GM21737 (cell line): ENCODE measurements around the gene OPALIN.
A peak's percentile ranks its signal among the peaks of the same experiment; 100 is the strongest.

Experiments
- ATAC-seq: cut with Tn5 transposase; IDR thresholded peaks from one replicate; pipeline ENCODE4 v1.9.1; 2021; ENCODE audit warnings: mild to moderate bottlenecking, moderate library complexity; ENCODE audit not compliant: unreplicated experiment

Gene OPALIN, protein sequence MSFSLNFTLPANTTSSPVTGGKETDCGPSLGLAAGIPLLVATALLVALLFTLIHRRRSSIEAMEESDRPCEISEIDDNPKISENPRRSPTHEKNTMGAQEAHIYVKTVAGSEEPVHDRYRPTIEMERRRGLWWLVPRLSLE

GRCh38 chr10:96358851-96359540 is at the start of gene OPALIN:
Gene OPALIN, minus strand, starts transcription at chr10:96359002. Its CDS starts 106 bp downstream, at chr10:96358896.
- ATAC-seq, result no peak

DNA sequence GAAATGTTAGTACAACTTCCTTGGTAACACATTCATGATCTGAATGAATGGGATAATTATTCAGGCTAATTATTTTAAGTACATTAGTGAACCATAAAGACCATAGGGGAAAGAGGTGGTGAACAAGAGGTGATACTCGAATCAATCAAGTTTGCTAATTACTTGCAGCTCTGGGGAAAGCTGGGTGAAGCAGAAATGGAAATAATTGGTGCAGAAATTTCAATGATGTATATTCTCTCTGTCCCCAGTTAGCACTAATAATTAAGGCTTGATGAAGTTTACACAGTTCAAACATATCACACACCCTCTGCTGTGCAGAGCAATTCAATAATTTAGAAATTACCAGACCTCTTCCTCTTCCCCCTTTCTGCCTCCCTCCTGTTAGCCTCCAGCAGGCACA is 49.4 kb upstream of the OPALIN start:
- ATAC-seq, result no peak

DNA sequence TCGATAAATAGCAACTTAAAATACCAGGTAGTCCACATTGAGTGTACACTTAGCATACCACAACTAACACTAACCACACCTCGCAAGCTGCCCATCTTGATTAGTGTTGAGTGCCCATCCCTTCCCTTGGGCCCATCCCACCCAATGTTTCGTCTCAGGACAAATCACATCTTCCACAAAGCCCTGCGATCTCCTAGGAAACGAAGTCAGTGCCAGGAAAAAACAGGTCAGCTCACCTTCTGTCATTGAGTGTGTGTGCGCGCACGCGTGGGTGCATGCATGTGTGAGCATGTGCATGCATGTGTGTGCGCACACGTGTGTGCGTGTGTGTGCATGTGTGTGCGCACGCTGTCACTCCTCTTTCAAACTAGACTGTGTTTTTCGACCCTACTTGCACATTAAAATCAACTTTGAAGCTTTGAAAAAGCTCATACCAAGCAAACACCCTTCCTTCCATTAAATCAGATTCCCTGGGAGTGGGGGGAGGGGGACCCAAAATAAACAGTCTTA is 48.8 kb upstream of the OPALIN start:
- ATAC-seq, result no peak

DNA sequence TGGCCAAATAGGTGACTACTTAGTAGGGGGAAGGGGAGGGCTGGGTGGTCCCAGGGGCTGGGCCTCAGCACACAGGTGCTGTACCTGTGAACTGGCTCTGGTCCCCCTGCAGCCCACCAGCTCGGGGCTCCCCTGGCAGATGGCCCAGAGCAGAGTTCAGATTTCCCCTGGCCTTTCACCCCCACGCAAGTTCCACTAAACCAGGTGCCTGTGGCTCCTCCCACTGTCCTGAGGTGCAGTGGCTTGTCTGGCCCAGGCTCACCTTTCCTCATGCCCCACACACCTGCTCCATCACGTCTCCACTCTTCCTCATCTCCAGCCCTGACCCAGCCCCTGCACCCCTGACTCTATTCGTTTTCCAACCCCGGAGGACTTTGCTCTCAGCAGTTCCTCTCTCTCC is 47.3 kb upstream of the OPALIN start:
- no peak for ATAC-seq

- no peak for ATAC-seq
These were observed 43.9 kb upstream of the OPALIN start for GRCh38 chr10:96402417-96403305.

- no peak for ATAC-seq
These were observed 42.2 kb upstream of the OPALIN start for GRCh38 chr10:96401036-96401435.

DNA sequence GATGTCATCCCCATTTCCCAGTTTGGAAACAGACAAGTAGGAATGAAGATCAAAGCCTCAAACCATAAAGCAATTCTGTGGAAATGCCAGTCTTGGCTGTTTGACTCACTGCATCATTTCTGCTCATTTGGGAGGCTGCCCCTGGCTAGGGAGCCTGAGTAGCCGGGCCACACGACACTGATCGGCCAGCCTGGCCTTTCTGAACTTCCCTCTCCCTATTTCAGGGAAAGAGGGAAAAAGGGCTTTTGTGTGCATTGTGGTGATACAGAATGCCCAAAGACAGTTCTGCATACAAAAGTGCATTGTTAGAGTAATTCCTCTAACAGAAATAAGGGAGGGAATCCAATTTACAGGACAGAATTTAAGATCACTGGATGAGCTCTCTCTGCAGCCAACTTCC is 41.7 kb upstream of the OPALIN start:
- ATAC-seq, result no peak

DNA sequence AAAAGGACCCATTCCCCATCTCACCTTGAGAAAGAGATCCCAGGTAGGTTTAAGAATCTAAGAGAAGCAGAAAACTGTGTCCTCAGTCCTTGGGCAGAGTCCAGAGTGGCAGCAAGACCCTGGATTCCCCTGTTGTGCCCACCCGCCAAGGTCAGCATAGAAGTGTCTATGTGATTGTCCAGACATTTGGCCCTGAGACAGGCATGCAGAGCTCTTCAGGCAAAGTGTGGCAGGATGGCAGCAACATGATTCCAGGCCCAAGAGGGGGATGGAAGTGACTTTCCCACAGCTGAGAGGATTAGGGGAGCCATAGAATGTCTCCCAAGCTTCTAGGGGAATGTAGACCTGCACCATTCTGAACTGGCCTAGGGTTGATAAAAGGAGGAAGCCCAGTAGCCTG is 39.1 kb upstream of the OPALIN start:
- no peak for ATAC-seq

DNA sequence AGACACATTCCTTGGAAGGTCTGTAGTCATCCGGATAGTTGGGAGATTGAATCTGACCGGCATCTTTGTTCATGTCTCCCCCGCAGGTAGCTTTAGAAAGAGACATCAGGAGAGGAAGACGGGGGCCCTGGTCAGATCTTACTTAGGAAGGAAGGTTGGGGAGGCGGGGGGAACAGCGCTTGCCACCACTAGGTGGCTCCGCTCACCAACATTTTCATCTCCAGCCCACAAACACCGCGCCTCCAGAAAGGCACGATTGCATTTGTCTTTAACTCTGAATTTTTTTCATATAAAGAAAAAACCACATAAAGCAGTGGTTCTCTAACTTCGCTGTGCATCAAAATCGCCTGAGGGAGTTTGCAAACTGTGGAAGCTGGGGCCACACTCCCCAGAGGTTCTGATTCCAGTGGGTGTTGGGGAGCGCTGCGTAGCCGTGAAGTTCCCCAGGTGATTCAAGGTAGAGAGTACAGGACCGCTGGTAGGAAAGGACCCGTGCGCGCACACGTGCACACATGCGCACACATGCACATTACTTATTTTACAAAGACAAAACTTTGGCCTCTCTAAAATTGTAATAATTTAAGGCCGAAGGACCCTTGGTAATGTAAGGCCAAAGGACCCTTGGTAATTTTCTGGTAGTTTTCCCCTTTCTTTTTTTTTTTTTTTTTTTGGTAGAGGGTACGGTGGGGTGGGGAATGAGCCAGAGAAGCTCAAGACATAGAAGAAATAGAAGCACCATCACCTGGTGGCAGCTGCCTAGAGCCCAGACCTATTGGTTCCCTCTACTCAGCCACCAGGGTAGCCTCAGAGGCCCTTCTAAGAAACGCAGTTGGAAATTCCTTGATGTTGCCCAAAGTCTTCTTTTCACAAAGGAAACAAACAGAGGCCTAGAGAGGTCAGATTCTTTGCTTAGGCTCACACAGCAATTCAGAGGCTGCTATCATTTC is 37.4 kb upstream of the OPALIN start:
- ATAC-seq, result no peak

- ATAC-seq, result no peak
These were observed 31.7 kb upstream of the OPALIN start for GRCh38 chr10:96390460-96390864.

GRCh38 chr10:96389785-96390184 is 31.0 kb upstream of the OPALIN start:
- ATAC-seq, result no peak

DNA sequence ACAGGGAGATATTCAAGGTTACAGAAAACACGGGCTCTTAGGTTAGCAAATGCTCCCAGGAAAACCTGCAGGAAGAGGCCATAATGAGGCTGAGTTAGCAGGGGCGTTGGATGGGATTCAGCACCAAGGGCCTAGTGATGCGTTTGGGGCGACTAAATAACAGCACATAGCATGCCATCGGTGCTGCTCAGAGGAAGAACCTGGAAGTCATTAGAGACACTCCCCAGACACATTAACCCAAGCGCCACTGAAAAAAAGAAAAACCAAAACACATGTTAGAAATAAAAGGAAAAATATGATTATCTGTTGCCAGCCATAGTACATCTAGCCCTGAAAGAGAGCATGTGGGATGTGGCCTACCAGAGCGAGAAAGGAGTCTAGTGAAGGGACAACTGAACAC is 28.8 kb upstream of the OPALIN start:
- no peak for ATAC-seq

DNA sequence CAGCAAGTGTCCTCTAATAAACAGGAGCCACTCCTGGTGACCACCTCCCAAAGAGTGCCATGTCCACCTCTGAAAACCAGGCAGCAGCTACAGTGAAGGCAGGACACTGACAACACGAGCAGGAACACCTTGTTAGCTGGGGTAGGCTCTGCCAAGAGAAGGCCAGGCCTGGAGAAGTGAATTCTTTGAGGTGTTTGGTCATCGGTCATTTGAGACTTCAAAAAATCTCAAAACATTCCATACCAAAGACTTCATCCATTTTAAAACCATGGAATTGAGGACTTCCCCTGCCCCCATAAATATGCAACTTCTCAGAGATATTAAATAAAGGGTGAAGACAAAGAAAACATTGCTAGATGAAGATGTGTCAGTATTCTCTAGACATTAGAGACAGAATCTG is 28.4 kb upstream of the OPALIN start:
- no peak for ATAC-seq

DNA sequence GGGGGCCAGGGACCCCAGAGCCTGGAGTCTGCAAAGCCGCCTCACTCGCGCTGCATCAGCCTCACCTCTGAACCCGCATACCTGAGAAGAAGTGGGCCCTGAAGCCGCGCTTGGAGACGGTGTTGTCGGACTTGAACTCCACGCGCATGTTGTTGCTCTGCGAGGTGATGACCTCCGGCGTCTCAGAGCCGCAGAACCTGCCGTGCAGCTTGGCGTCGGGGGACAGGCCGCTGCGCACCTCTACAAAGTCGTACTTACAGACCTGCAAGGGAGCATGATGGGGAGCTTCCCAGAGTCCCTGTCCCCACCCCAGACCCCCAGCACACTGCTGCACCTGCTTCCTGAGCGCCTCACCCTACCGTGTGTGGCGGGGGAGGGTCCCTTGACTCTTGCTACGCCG is 25.7 kb upstream of the OPALIN start:
- ATAC-seq, result no peak

GRCh38 chr10:96380821-96381220 is 22.0 kb upstream of the OPALIN start:
- ATAC-seq, result no peak

- ATAC-seq, result no peak
These were observed 21.0 kb upstream of the OPALIN start for GRCh38 chr10:96379758-96380157.

DNA sequence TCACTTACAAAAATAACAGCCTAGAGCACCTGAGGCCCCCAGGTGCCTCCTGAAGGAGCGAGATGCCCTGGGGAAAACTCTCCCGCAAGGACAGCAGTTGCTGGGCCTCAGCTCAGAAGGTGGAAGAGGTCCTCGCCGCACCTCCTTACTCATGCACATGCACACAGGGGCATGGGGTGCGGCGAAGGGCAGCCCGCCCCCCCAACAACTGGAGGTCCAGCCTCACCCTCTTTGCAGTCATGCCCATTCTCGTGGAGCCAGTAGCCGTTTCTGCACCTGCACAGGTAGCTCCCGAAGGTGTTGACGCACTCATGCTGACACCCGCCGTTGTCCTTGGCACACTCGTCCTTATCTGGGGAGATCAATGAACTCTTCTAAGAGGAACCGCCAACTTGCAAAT is 19.9 kb upstream of the OPALIN start:
- no peak for ATAC-seq

- ATAC-seq, result no peak
These were observed 19.1 kb upstream of the OPALIN start for GRCh38 chr10:96377816-96378294.

- ATAC-seq, result no peak
These were observed 17.7 kb upstream of the OPALIN start for GRCh38 chr10:96376483-96376882.

DNA sequence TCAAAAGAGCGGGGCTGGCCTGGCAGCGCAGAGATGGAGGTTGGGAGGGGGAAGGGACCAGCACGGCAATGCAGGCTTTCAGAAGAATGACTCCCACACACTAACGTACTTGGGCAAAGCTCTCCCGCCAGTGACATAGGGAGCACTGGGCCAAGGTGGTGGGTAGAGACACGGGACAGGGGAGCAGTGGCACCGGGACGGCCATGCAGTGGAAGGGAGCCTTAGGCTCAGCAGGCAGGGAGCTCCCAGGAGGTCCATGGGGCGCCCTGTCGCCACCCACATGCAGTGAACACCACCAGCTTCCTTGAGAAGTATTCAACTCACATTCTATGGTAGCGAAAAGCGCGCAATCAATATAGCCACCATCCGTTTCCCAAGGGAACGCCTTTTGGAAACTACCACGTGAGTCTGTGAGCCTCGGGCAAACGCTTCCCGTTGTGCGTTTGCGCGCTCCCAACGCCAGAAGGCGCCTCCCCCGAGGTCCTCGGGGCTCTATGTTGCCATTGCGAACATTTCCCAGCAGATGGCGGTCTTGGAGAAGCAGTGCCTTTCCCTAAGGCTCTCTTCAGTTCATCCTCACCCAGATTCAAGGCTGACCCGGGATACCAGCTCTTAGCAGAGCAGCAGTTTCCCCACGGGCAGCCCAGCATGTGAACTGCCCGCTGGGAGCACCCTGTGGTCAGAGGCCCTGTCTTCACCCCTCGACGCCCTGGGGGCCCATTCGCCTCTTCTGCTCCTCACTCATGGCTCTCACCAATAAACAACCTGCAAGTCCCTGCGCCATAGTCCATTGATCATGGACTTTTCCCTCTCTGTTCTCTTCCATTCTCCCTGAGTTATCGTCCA is 16.4 kb upstream of the OPALIN start:
- peak; percentile 86 for ATAC-seq
